HG02885 (cell line): Measurements from ENCODE around the gene TMUB2.
A peak's percentile ranks its signal among the peaks of the same experiment; 100 is the strongest.
"Not testable (repeated sequence)": the region's sequence is repeated elsewhere in the genome, so short reads cannot be mapped to it uniquely, and the experiment has no call there.

Source experiments
- ATAC-seq: cut with Tn5 transposase; IDR thresholded peaks from one replicate; pipeline ENCODE4 v1.9.1; 2021; ENCODE audit warnings: mild to moderate bottlenecking; ENCODE audit not compliant: unreplicated experiment, poor library complexity

The TMUB2 gene

DNA sequence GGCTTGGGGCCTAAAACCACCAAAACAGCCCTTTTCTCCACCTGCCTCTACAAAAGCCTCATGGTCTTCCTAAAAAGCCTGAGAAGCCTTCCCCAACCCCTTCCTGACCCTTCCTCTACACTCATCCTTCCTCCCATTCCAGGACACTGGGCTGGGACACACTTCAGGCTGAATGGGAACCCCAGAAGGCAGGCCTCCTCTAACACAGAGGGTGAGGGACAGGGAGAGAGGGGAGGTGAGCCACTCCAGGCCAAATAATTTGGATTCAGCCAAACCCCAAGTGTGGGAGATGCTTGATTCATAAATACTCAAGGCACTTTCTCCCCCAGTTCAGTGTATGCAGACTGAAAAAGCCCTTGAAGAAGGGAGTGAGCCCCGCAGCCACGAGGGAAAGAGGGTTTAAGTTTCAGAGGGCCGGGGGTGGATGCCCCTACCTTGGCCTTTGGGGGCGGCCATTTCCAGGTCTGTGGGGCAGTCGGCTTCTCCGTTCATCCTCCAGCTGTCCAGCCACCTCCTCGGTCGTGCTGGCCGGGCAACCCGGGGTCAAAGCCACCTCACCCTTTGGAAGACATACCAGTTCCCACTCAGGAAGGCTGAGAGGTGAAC is 31.1 kb downstream of the TMUB2 start:
- no peak for ATAC-seq

GRCh38 chr17:44218344-44219107 is 31.8 kb downstream of the TMUB2 start:
- ATAC-seq: peak; percentile 42

- ATAC-seq: peak; percentile 47
Observed at GRCh38 chr17:44219108-44219615, 32.4 kb downstream of the TMUB2 start.

DNA sequence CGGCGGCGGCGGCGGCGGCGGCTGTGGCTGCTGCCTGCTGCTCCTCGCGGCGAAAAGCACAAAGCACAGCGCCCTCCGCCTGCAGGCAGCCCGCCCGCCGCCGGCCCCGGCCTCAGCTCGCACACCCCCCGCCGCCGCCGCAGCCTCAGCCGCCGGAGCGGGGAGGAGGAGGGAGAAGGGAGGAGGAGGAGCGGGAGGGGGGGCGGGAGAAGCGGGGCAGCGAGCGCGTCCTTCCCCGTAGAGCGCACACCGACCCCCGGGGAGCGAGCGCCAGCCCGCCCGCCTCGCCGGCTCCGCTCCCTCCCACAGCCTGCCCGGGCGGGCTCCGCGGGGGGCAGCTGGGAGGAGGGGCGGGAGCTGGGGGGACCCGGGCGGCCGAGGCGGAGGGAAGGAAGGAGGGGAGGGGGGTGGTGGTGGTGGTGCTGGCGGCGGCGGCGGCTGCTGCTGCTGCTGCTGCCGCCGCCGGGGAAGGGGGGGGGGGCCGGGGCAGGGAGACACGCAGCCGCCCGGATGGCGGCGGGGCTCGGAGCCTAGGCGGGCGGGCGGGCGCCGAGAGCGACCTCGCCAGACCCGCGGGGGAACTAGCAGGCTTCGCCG is 32.9 kb downstream of the TMUB2 start, which contains the start of gene UBTF:
TSS of gene UBTF (minus strand) at position 60 of the 597 bp plus-strand sequence. CDS start 1,446 bp downstream, outside the sequence.
- peak; percentile 6 for ATAC-seq

DNA sequence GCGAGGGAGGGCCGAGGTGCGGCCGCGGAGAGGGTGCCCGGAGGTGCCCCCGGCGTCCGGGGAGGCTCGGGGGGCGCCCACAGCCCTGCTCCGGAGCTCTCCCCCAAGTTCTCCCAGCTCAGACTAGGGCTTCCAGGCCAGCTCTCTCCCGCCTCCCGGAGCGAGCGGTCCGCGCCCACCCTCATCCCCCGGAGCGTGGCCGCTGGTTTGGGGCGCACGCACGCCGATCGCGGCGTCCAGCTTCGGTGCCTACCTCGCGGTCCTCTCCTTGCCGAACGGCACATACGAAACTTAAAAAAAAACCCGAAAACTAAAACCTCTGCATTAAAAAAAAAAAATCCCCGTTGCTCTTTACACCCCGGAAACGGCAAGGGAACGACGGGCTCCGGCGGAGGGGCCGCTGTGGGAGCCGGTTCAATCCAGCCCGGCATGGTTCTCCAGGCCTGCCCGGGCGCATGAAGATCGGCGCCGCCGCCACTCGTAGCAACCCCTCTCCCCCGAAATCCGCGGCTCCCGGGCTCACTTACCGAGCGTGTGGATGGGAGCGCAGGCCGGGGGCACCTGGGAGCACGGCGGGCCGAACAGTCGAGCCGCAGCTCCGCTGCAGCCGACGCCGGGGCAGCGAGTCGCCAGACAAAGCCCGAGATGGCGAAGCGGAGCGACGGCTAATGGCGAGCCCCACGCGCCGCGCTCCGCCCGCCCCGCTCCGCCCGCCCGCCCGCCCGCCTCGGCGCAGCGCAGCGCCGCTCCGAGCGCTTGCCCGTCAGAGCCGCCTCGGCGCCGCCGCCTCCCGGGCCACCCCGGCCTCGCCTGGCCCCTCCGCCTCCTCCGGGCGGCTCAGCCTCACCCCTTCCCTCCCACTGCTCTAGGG is 33.7 kb downstream of the TMUB2 start:
- peak; percentile 2 for ATAC-seq

- ATAC-seq: no peak
Observed at GRCh38 chr17:44221084-44221861, 34.5 kb downstream of the TMUB2 start.

- no peak for ATAC-seq
Observed at GRCh38 chr17:44221862-44222111, 35.0 kb downstream of the TMUB2 start.

DNA sequence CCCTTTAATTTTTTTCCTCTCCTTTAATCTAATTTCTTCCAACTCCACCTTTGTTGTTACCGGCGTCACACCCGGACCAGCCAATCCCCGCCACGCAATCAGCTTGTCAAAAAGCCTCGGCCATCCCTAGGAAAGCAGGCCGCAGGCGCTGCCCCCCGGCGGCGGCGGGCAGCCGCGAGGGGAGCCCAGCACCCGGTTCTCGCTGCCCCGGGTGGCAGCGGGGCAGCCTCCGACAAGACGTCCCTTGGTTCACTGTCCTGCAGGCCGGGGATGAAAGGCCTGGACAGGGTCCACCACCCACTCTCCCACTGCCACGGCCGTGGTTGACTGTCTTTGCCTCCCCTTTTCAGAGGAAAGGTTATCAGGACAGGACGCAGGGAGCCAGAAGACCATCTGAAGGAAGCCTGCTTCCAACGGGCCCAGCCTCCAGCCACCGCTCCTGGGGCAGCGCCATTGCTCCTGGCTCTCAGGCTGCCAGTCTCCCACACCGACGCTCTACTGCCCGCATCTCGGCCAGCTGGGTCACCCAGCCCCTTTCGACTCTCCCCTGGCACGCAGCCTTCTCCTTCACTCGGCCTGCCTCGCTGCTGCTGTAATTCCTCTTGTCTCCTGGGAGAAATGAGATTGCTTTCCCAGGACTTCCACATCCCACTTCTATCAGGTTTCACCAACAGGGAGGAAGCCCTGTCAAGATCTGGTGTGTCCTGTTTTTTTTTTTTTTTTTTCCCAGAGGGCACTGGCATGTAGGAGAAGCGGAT is 35.5 kb downstream of the TMUB2 start:
- ATAC-seq: no peak

DNA sequence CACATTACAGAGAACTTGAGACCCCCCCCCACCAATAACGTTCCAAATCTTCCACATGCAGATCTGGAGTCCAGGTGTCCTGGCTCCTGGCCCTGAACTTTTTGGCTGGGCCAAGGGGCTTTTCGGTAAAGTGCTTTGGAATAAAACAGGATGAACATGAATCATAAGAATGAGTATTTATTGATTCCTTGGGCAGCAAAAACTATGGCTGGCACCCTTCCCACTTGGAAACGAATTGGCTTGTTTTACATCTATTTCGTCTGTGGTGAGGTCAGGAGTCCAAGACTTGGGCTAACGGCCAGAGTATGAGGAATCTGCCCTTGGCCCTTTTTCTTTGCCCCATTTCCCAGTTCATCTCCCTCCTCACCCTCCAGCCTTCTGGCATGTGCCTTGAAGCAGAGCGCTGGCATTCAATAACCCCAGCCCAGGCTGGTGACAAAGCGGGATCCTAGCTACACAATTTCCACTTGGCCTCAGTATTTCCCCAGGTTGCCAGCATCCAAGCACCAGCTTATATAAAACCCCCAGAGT is 36.8 kb downstream of the TMUB2 start:
- no peak for ATAC-seq

DNA sequence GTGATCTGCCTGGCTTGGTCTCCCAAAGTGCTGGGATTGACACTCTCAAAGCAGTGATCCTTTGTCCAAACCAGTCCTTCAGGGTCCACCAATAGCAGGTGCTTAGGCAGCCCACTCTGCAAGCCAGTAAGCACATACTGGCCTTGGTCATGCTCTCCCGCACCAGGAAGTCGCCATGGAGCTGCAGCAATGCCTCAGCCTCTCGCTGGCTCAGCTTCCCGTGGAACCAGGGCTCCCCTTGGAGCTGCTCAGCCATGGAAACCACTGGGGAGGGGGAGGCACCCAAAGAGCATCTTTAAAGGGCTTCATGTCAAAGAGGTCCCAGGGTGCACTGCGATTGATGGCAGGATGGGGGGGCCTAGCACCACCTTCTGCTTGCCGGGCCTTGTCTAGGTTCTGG is 42.3 kb downstream of the TMUB2 start:
- ATAC-seq: no peak

DNA sequence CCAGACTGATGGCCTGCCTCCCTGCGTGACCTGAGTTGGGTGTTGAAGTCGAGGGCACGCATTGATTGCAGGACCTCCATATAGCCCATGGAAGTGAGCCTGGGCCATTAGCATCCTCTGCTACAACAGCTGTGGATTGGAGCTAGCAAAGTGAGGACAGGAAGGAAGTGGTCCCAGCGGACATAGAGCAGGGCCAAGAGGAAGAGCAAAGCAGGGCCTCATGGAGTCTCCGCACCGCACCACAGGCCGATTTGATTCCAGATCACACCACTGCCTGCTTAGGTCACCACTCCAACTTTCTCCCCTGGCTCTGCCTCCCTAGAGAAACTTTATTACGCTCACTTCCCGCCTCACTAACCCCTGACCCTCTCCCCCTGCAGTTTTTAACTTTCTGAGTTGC is 43.4 kb downstream of the TMUB2 start:
- no peak for ATAC-seq

DNA sequence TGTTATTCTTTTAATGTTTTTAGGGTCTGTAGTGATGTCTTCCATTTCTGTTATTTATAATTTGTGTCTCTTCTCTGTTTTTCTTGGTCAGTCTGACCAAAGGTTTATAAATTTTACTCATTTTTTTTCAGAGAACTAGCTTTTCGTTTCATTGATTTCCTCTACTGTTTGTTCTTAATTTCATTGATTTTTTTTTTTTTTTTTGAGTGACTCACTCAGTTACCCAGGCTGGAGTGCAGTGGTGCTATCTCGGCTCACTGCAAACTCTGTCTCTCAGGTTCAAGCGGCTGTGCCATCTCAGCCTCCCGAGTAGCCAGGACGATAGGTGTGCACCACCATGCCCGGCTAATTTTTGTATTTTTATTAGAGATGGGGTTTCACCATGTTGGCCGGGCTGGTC is 45.3 kb downstream of the TMUB2 start:
- no peak for ATAC-seq

GRCh38 chr17:44233582-44233981 is 46.8 kb downstream of the TMUB2 start:
- ATAC-seq: no peak

GRCh38 chr17:44235583-44235936 is 48.8 kb downstream of the TMUB2 start:
- ATAC-seq: no peak

DNA sequence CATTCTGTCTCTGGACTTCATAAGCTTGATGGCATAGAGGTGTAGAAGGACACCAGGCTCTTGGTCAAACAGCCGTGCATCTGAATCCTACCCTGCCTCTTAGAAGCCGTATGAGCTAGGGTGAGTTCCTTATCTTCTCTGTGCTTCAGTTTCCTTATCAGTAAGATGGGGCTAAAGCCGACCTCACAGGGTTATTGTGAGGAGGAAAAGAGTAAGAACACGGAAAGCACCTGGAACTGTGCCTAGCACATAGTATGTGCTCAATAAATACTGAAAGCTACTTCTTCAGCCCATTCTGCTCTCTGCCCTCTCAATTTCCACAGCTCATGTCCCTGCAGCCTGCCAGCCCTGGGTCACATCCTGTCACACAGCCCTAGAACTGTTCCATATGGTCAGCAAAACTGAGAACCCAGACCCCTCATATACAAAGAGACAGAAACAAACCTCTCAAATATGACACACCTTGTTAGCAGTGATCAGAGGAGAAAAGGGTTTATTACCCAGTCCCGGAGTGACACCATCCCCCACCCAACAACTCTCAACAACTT is 49.7 kb downstream of the TMUB2 start:
- ATAC-seq: no peak

DNA sequence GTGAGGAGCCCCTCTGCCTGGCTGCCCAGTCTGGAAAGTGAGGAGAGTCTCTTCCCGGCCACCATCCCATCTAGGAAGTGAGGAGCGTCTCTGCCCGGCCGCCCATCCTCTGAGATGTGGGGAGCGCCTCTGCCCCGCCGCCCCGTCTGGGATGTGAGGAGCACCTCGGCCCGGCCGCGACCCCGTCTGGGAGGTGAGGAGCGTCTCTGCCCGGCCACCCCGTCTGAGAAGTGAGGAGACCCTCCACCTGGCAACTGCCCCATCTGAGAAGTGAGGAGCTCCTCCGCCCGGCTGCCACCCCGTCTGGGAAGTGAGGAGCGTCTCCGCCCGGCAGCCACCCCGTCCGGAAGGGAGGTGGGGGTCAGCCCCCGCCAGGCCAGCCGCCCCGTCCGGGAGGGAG is 51.1 kb downstream of the TMUB2 start:
- ATAC-seq: not testable (repeated sequence)

- no peak for ATAC-seq
Observed at GRCh38 chr17:44241106-44241624, 54.4 kb downstream of the TMUB2 start.
